Ishikawa (cell line): ENCODE data around the gene MAP3K21.

Experiments used
- CEBPB ChIP-seq: IDR thresholded peaks from 2 replicates; pipeline ENCODE4 v1.6.1; 2012
- CREB1 ChIP-seq: IDR thresholded peaks from 2 replicates; pipeline ENCODE4 v1.6.1; 2012; ENCODE audit warnings: low read depth
- EGR1 ChIP-seq: IDR thresholded peaks from 2 replicates; pipeline ENCODE4 v1.6.1; 2012
- EP300 ChIP-seq: IDR thresholded peaks from 2 replicates; pipeline ENCODE4 v1.6.1; 2012; ENCODE audit warnings: borderline replicate concordance
- FOXM1 ChIP-seq: IDR thresholded peaks from 2 replicates; pipeline ENCODE4 v1.6.1; 2012; ENCODE audit warnings: low read depth, borderline replicate concordance
- RAD21 ChIP-seq: IDR thresholded peaks from 2 replicates; pipeline ENCODE4 v1.6.1; 2012; ENCODE audit warnings: low read depth
- REST ChIP-seq: IDR thresholded peaks from 2 replicates; pipeline ENCODE4 v1.6.1; 2012; ENCODE audit warnings: low read depth, mild to moderate bottlenecking
- TAF1 ChIP-seq: IDR thresholded peaks from 2 replicates; pipeline ENCODE4 v1.6.1; 2012; ENCODE audit warnings: low read depth, mild to moderate bottlenecking
- TCF12 ChIP-seq: IDR thresholded peaks from 2 replicates; pipeline ENCODE4 v1.6.1; 2012; ENCODE audit warnings: low read depth
- TEAD4 ChIP-seq: IDR thresholded peaks from 2 replicates; pipeline ENCODE4 v1.6.1; 2012
- USF1 ChIP-seq: IDR thresholded peaks from 2 replicates; pipeline ENCODE4 v1.6.1; 2012
- ZBTB7A ChIP-seq: IDR thresholded peaks from 2 replicates; pipeline ENCODE4 v1.6.1; 2012; ENCODE audit warnings: low read depth
- TF ChIP-seq, protein P1 (sequence below): IDR thresholded peaks from 2 replicates; pipeline ENCODE4 v1.6.1; 2012

DNA sequence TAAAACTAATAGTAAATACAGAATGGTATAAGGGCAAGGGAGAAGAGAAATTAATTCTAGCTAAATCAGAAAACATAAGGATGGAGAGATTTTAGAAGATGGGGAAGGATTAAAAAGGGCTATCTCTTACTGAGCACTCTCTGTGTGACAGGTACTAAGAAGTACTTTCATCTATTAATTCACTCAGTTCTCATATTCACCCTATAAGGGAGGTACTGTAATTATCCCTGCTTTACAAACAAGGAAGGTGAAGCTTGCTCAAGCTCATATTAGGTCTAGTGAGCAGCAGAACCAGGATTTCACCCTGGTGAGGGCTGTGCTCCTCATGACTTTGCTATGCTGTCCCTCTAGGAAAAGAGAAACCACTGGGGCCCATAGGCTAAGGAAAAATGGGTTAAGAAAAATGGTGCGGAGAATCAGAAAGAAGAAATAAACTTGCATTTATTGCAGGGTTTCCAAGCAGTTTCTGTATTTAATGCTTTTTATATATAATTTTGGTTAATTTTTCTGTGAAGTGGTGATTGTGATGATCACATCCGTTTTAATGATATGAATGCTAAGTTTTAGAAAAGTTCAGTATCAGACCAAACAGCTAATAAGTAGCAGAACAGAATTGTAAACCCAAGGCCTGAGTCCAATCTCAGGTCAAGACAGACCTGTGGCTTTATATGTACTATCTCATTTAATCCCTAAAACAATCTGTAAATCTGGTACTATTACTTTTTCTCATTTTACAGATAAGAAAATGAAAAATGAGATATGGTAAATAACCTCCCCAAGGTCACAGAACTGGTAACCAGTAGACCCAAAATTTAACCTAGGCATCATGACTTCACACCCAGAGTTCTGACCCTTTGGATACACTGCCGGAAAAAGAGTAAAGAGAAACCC, 33.7 kb upstream of the MAP3K21 start:
- no peak for TF ChIP-seq RAD21
- no peak for TF ChIP-seq TEAD4
- TF ChIP-seq EP300: no peak
- TF ChIP-seq EGR1: no peak
- TF ChIP-seq, protein P1, sequence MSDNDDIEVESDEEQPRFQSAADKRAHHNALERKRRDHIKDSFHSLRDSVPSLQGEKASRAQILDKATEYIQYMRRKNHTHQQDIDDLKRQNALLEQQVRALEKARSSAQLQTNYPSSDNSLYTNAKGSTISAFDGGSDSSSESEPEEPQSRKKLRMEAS: no peak
- TF ChIP-seq CREB1: no peak
- TF ChIP-seq FOXM1: no peak
- TF ChIP-seq REST: no peak
- no peak for TF ChIP-seq CEBPB
- TF ChIP-seq TCF12: no peak
- TF ChIP-seq USF1: no peak
- no peak for TF ChIP-seq TAF1
- TF ChIP-seq ZBTB7A: no peak
